ENCODE measurements around the gene NRL.
A peak's percentile ranks its signal among the peaks of the same experiment; 100 is the strongest.

The NRL gene

GRCh38 chr14:24065408-24065807, 49.3 kb downstream of the NRL start:
- DNase-seq (ENCODE audit: low spot score) = no peak

- DNase-seq (ENCODE audit: low spot score) = no peak
Measured at GRCh38 chr14:24064856-24065255, 49.9 kb downstream of the NRL start.

DNA sequence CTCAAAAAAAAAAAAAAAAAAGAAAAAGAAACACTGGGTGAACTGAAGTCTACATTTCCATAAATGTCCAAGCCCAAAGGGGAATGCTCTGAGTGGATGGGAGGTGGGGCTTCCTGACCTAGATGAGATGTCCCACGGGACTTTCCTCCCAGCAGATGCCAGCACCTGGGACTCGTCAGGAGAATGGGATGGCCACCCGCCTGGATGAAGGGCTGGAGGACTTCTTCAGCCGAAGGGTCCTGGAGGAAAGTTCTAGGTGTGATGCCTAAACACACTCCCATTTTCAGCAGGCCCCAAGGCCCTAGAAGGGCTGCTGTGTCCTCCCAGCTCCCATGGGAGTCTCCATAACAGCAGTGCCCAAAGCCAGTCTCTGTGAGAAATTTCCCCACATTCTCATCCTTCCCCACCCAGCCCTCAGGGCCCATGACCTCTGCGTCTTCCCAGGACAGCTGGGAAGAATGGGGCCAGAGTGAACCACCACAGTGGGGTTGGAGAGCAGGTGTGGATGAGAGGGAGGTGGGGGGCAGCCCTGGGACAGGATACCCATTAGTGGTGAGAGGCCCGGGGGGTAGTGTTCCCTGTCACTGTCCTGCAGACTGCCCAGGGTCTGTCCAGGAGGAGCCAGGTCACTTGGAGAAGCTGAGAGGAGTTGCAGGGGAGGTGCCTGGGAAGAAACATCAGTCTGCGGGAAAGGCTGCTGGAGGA, 50.5 kb downstream of the NRL start:
- DNase-seq (ENCODE audit: low spot score) = no peak

- no peak for DNase-seq (ENCODE audit: low spot score)
Measured at GRCh38 chr14:24063263-24063836, 51.4 kb downstream of the NRL start.

DNA sequence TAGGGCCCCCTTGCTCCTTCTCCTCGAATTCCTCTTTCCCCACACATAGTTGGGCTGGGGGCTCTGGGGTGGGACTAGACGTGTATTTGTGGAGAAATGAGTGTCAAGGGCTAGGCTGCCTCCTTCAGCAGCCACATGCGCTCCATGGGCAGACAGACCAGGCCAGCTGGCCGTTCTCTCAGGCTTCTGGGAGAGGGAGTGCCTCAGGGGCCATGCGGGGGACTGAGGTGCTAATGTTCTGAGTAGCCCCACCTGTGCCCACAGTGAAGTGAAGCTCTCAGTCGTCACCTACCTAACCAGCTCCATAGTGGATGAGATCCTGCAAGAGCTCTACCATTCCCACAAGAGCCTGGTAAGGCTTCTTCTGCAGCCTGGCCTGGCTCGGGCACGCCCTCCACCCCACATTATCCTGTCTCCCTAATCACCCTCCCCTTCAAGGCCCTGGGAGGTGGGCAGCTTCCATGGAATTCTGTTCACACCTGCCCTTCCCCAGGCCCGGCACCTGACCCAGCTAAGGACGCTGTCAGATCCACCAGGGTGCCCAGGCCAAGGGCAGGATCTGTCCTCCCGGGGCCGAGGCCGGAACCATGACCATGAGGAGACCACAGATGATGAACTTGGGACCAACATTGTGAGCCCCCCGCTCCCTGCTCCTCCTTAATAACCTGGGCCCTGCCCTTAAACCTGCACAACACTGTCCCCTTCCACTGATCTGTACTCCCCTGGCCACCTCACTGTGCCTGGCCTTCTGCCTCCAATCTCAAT, 52.4 kb downstream of the NRL start:
- no peak for DNase-seq (ENCODE audit: low spot score)

DNA sequence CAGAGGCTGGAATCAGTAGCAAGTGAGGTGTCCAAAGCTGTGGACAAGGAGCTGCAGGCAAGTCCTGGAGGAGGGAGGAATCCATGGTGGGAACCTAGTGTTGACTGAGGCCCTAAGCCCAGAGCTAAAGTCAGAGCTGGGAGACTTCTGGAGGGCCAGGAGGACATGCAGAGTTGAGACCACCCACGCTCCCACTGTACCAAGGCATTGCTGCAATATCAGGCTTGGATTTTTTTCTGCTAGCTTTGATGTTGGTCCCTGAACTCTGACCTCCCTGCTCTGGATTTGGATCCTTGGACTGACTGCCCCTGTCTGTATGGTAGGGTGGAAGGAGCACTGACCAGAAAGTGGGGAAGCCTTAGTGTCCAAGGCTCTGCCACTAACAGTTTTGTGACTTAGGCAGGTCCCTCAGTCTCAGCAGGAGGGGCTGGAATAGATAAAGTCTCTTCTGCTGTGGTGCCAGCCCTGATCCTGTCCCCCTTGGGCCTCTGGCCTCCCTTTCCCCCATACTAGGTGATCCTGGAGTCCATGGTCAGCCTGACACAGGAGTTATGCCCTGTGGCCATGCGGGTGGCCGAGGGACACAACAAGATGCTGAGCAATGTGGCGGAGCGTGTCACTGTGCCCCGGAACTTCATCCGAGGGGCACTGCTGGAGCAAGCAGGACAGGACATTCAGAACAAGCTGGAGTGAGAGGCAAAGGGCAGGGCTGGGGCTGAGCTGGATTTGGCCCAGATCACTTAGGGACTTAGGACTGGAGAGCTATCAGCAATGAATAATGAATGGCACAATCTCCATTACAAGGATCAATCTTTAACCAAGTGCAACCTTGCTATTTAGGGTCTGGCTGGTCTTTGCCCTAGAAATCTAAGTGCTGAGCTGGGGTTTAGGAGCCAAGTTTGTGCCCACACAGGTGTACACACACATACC, 53.5 kb downstream of the NRL start:
- no peak for DNase-seq (ENCODE audit: low spot score)

DNA sequence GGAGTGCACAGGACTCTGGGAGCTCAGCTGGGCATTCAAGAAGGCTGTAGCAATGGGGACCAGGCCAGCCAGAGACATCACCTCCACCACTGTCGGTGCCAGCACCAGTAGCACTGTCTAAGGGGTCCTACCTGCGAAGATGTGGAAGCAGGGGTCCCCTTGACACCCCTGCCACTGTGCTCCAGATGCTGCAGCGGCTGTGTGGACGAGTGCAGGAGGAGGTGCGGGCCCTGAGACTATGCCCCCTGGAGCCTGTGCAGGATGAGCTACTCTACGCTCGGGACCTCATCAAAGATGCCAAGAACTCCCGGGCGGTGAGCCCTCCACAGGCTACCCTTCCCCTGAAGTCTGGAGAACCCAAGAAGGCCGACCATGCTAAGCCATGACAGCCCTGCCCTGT, 54.3 kb downstream of the NRL start:
- DNase-seq (ENCODE audit: low spot score) = no peak

DNA sequence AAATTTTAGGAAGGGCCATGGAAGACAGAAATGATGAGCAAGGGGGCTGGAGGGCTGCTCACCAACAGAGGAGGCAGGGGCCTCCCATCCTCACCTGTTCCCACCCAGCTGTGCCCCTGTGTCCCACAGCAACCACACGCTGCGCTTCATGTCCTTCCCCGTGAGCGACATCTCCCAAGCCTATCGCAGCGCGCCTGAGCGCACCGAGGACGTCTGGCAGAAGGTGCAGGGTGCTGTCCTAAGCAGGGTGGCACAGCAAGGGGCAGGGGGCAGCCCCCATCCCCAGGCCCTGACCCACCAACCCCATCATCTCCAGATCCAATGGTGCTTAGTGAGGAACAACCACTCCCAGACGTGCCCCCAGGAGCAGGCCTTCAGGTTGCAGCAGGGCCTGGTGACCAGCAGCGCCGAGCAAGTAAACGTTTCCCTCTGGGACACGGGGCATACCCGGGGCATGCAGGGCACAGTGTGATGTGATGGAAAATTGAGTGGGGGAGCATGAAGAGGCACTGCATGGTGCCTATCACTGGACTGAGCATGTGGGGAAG, 54.8 kb downstream of the NRL start:
- DNase-seq (ENCODE audit: low spot score) = no peak

- no peak for DNase-seq (ENCODE audit: low spot score)
Measured at GRCh38 chr14:24058951-24059475, 55.7 kb downstream of the NRL start.

GRCh38 chr14:24058260-24058950, 56.3 kb downstream of the NRL start:
- DNase-seq (ENCODE audit: low spot score) = peak; percentile 71

- no peak for DNase-seq (ENCODE audit: low spot score)
Measured at GRCh38 chr14:24057867-24058259, 56.9 kb downstream of the NRL start.

GRCh38 chr14:24057271-24057670, 57.5 kb downstream of the NRL start:
- no peak for DNase-seq (ENCODE audit: low spot score)

- no peak for DNase-seq (ENCODE audit: low spot score)
Measured at GRCh38 chr14:24056800-24057184, 58.0 kb downstream of the NRL start.

DNA sequence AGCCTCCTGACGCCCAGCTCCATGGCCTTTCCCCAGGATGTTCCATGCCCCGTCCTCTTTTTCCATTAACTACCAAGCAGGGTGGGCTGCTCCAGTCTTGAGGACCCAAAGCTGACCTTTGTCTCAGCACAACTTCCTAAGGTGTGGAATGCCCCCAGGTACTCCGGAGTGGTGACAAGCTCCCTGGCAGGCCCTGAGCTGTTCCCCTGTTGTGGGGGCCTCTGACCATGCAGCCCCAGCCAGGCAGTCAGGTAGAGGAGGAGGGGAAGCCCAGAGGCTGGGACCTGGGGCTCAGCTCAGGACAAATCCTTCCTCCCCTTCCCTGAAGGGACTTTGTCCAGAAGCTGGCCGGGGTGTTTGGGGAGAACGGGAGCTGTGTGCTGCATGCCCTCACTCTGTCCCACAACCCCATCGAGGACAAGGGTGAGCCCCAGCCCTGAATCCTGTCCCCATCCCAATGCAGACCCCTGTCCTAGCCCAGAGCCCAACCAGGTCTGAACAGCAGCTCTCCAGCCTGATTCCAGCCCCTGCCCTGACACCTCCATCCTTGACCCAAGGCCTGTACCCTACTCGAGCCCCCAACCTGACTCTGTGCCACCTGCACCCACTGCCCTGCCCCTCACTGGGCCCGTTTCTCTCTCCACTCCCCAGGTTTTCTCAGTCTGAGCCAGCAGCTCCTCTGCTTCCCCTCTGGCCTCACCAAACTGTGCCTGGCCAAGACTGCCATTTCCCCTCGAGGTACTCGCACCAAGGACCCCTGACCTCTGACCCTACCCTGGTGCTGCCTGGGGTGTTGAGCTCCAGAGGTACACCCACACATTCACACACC, 58.6 kb downstream of the NRL start:
- no peak for DNase-seq (ENCODE audit: low spot score)

DNA sequence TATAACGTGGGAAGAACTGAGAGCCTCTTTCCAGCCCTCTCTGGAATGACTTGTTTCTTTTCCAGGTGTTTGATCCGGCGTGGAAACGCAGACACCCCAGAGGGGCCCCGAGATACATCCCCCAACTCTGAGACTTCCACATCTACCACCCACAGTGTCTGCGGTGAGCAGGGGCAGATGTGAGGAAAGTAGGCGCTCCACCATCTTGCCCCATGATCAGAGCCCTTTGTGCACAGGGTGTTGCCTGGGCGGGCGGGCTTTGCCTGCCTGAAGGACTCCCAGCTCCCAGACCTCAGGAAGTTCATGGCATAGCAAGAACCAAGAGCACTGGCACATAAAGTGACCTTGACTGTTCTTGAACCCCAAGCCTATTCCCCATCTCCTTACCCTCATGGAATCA, 60.1 kb downstream of the NRL start:
- DNase-seq (ENCODE audit: low spot score) = no peak

DNA sequence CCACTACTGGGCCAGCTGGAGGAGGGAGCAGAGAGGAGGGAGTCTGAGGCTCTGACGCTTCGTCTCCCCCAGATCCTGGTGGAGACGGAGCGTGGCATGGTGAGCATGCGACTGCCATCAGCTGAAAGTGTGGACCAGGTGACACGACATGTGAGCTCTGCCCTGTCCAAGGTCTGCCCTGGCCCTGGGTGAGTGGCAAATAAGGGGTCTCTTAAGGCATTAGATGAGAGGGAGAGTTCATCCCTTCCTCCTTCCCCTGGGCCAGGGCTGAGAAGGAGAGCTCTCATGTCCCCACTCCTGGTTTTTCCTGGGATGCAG, 60.5 kb downstream of the NRL start:
- no peak for DNase-seq (ENCODE audit: low spot score)

DNA sequence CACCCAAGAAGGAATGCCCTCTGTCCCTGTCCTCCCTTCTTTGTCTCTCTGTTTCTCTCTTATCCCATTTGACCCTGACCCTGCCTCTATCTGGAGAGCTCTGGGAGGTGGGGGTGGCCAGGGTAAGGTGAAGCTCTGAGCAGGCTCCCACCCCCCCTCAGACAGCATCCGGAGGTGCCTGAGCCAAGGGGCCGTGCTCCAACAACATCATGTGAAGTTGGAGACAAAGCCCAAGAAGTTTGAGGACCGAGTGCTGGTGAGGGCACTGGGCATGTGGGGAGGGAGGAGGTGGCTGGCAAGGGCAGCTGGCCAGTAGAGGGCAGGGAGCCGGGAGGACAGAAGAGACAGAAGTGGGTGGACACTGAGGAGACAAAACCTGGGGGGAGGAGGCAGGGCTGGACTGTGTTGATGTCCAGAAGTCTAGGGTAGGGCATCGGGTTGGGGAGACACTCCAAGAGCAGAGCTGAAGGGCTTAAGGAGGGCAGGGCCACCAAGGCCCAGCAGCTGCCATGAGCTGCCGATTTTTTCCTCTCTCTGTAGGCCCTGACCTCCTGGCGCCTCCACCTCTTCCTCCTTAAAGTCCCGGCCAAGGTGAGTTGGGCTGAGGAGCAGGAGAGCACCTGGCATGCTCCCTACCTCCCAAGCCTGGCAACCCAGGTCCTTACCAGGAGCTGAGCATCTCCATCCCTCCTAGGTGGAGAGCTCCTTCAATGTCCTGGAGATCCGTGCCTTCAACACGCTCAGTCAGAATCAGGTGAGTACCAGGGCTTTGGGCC, 61.0 kb downstream of the NRL start:
- peak; percentile 2 for DNase-seq (ENCODE audit: low spot score)

DNA sequence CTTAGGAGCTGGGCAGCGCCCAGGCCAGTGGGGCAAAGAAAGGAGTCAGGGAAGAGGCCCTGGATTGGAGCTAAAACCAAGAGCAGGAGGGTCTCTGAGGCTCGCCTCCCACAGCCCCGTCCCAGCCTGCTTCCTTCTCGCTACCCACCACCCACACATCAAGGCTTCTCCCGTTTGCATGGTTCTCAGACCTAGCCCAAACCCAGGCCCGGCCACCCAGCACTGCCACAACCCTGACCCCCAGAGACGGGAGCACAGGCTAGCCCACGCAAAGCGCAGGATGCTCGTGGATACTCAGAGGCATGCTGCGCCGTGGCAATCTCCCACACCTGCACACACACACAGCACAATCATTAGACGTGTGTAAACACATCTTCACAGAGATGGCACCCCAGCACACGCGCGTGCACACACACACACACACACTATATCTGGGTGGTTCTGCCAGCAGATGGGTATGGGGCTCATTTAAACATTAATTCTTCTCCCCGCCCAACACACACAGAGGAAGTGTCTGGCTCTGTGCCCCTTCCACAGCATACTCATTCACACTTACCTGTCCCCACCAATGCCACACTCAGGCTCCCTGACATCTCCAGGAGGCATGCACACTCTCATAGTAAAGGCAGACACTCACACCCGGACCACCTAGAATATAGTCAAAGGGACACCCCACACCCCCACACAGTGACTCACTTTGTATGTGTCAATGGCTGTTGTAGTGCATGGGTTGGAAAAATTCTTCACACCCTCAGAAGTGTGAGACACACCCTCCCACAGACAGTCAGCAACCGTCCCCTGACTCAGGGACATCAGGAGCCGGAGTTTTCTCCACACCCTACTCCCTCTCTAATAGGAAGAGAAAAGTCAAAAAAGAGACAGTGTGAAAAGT, 61.8 kb downstream of the NRL start:
- no peak for DNase-seq (ENCODE audit: low spot score)

Data from iPS-NIHi11 (cell line).